A549 treated with Hydrocortisone at 1 μM for 4 hours (cell line): ENCODE data around the gene ZDHHC24. TPM values are rescaled to one million over a fixed set of nuclear protein-coding genes. Genes with fewer than 3 reads are reported as not detected.

Source experiments
- total RNA-seq: library from RNA; stranded (reverse); fragments of 200-300 nt; extraction: Qiagen RNA extraction; gene quantifications from 5 replicates; pipeline ENCODE4 v1.2.3, GENCODE V29; 2022

ZDHHC24 gene, protein sequence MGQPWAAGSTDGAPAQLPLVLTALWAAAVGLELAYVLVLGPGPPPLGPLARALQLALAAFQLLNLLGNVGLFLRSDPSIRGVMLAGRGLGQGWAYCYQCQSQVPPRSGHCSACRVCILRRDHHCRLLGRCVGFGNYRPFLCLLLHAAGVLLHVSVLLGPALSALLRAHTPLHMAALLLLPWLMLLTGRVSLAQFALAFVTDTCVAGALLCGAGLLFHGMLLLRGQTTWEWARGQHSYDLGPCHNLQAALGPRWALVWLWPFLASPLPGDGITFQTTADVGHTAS
- total RNA-seq: 8.3 to 15.0 TPM (median 12.4 TPM) in 5 replicates

DNA sequence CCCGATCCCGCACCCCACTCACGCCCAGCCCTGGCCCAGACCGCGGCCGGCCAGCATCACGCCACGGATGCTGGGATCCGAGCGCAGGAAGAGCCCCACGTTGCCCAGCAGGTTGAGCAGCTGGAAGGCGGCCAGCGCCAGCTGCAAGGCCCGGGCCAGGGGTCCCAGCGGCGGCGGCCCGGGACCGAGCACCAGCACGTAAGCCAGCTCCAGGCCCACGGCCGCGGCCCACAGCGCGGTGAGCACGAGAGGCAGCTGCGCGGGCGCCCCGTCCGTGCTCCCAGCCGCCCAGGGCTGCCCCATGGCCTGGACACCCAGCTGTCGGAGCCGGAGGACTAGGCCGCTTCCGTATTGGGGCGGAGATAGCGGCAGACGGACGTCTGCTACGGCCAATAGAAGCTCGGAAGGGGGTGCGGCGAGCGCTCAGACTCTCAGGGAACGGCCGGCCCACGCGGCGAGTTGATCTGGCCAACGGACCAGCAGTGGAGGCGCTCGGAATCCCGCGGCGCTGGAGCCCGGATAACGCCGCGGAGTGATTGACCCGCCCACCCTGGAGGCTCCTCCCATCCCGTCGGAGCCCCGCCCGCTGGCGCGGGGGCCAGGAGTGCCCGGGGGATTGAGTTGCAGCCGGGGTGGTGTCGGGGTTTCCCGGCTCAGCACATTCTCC is at the start of gene ZDHHC24:
Gene ZDHHC24 (minus strand): TSS at position 348 of the 667 bp plus-strand sequence. CDS start 45 bp downstream, at position 303.

DNA sequence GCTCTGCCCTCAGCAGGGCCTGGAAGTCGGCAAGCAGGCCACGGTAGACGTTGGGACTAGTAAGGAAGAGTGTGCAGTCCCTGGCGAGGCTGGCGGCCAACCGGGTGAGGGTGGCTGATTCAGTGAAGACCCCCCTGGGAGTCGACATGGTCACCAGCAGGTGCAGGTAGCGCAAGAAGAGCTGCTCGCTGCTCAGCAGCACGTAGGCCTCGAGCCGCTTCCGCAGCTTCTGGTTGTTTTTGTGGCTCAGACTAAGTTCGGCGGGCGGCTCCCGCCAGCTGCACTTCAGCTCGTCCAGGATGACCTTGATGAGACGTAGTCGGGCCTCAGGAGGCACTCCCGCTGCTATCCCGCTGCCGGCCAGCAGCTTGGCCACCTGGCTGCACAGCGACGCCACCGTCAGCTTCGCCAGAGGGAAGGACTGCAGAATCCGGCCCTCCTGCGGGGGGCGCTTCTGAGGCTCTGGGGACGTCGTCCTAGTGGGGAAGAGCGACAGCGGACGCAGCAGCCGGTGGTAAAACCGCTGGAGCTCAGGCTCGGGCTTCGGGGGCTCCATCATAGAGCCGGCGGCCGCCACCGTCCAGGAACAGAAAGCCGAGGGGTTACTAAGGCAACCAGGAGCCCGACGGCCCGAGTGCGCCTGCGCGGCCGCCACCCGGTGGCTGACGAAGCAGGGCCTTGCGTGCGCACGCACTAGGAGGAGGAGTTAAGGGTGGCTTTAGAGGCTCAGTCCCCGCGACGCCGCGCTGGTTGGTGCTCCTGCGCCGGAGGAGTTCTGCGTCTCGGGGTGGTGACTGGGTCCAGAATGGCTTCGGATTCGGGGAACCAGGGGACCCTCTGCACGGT is 46.8 kb upstream of the ZDHHC24 start, which contains the start of the genes CCDC87 and CCS:
Gene CCDC87 (minus strand): TSS at position 607 of the 846 bp plus-strand sequence. CDS start 48 bp downstream, at position 559.
Gene CCS (plus strand): TSS at position 729 of the 846 bp plus-strand sequence. CDS start 77 bp downstream, at position 806.

DNA sequence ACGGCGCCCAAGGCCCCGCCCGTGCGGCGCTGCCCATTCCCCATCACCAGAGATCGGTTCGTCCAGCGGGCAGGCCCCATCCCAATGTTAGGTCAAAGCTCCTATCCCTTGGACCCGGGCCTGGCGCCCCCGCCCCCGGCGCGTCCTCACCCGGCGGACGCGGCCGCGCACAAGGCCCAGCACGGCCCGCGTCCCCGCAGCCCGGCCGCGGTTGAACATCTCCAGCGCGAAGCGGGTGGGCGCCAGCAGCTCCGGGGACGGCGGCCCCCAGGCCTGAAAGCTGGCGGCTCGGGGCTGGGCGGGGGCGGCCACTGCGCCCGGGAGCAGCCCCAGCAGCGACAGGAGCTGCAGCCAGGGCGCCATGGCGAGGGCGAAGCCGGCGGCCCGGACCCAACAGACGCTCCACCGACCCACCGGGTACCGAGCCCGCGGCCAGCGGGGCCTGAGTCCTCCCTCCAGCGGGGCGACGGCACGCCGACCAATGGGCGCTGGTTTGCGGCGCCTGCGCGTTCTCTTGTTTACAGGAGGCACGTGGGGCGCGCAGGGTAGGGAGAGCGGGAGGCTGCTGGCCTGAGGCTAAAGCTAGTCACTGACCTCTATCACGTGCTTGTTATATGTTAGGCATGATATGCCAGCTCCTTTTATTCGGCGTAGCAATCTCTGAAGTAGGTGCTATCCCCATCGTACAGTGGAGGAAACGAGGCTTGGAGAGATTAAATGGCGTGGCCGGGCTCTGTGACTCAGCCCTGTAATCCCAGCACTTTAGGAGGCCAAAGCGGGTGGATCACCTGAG is 22.5 kb upstream of the ZDHHC24 start, which contains the start of gene CTSF:
Gene CTSF (minus strand): TSS at position 483 of the 793 bp plus-strand sequence. CDS start 120 bp downstream, at position 363.

DNA sequence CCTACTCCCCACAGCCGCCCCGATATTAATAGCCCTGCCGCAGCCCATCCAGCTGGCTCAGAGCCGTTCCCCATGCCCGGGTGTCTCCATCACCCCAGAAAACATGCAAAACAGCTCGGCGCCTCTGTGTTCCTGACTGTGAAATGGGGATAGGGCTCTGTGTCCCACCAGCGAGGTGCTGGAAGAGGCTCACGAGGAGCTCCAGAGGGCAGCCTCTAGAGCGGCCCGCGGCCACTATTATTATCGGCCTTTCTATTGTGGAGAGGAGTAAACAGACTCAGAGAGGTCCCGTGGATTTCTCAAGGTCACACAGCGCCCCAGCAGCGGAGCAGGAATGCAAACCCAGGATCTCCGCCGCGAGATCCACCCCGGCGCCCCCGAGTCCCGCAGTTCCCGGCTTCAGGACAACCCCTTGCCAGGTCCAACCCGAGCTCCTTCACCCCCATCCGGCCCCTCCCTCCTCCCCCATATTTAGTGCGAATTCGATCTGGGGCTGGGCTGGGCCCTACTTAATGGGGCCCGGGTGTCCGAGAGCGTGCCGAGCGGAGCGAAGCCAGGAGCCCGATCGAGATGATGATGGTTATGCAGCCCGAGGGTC is 619 bp upstream of the ZDHHC24 start, which contains the start of gene ACTN3:
Gene ACTN3 (plus strand): TSS at position 536 of the 598 bp plus-strand sequence. CDS start 35 bp downstream, at position 571.

DNA sequence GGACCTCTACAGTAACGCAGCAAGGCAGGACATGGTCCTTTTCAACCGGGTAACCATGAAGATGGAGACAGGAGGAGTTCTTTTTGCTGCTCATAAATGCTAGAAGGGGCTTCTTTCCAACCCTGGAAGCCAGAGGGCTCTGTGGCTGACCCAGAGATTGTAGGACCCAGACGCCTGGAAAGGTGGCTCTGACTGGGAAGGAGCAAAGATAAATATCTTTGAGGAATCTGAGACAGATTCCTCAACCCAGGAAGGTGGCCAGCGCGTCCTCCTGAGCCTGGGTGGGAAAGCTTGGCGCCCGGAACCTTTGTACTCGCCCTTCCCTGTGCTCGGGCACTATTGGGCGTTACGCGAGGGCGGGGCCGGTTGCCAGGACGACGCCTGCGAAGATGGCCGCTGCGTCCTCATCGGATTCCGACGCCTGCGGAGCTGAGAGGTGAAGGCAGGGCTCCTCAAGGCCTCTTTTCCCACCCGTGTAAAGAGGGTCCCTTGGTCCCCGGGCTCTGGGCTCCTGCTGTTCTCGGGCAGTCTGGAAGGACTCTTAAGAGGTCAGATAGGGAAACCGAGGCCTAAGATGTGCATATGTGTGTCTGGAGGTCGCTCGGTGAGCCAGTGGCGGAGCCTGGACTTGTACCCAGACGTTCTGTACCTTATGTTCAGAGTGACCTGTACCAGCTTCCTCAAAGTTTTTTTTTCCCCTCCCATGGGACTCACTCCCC is 35.4 kb downstream of the ZDHHC24 start, which contains the start of gene BBS1:
Gene BBS1 (plus strand): TSS at position 365 of the 719 bp plus-strand sequence. CDS start 25 bp downstream, at position 390.

DNA sequence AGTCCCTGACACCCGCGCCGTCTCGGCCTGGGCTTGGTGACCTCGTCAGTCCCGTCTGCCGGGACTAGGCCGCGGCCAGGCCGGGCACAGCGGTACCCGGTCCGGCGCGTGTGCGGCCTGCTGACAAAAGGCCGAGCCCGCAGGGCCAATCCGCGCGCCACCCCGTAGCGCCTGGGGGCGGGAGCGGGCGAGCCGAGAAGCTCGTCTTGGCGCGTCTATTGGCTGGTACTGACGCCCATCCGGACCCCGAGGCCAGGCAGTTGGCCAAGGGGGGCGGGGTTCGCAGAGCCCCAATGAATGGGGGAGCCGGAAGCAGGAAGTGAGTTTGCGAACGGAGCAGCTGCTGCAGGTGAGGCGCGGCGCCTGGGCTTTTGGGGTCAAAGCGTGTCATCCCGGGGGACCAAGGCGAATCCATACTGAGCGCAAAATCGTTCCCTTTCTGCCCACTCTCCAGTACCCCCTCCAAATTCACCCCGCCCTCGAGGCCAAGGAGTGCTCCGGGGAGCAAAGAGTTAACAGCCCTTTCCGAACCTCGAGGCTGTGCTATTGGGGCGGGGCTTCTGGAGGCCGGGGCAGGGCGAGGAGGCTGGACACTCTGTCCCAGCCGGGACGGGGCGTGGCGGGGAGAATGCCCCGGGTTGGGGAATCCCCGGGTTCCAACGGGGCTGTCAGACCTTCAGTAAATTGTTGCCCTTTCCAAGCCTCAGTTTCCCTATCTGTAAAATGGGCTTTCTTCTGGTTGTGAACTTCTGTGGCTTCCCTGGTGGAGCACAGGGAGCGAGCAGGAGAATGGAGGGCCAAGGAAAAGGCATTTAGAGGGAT is 65.5 kb downstream of the ZDHHC24 start, which contains the start of gene DPP3:
Gene DPP3 (plus strand): TSS at position 318 of the 822 bp plus-strand sequence. CDS start 1,767 bp downstream, outside the sequence.

Other genes starting within 250 kb of the ZDHHC24 start
- gene CD248, start 229.0 kb downstream of the ZDHHC24 start, total RNA-seq: 0.03 TPM in 1 of 5 replicates, not detected in the others
- 25.2 to 33.5 TPM (median 30.7 TPM) in 5 replicates for gene RIN1, start 209.6 kb downstream of the ZDHHC24 start, total RNA-seq
- gene BRMS1, start 200.9 kb downstream of the ZDHHC24 start, total RNA-seq: 76.7 to 97.6 TPM (median 84.2 TPM) in 5 replicates
- 14.8 to 17.1 TPM (median 16.8 TPM) in 5 replicates for gene B4GAT1, start 198.4 kb downstream of the ZDHHC24 start, total RNA-seq
- 5.8 to 8.6 TPM (median 8.0 TPM) in 5 replicates for gene SLC29A2, start 174.3 kb downstream of the ZDHHC24 start, total RNA-seq
- gene NPAS4, start 125.0 kb downstream of the ZDHHC24 start, total RNA-seq: 0.03 to 0.06 TPM in 2 of 5 replicates, not detected in the others
- gene MRPL11, start 107.2 kb downstream of the ZDHHC24 start, total RNA-seq: 82.1 to 122 TPM (median 112 TPM) in 5 replicates
- gene PELI3, start 79.1 kb downstream of the ZDHHC24 start, total RNA-seq: 4.3 to 5.3 TPM (median 4.7 TPM) in 5 replicates
- gene DPP3, start 65.6 kb downstream of the ZDHHC24 start, total RNA-seq: 51.1 to 65.5 TPM (median 52.4 TPM) in 5 replicates
- 9.5 to 10.9 TPM (median 9.7 TPM) in 5 replicates for gene BBS1, start 35.4 kb downstream of the ZDHHC24 start, total RNA-seq
- 0.06 TPM in 2 of 5 replicates, not detected in the others for gene ACTN3, start 855 bp upstream of the ZDHHC24 start, total RNA-seq
- gene CTSF, start 22.6 kb upstream of the ZDHHC24 start, total RNA-seq: 30.9 to 38.6 TPM (median 32.9 TPM) in 5 replicates
- 0.40 to 0.64 TPM (median 0.52 TPM) in 5 replicates for gene CCDC87, start 47.0 kb upstream of the ZDHHC24 start, total RNA-seq
- gene CCS, start 47.1 kb upstream of the ZDHHC24 start, total RNA-seq: 26.4 to 28.2 TPM (median 27.8 TPM) in 5 replicates
- gene RBM14, start 70.6 kb upstream of the ZDHHC24 start, total RNA-seq: 64.0 to 79.2 TPM (median 66.7 TPM) in 5 replicates
- 128 to 151 TPM (median 134 TPM) in 5 replicates for gene RBM4, start 92.7 kb upstream of the ZDHHC24 start, total RNA-seq
- gene RBM4B, start 131.8 kb upstream of the ZDHHC24 start, total RNA-seq: 16.7 to 20.7 TPM (median 19.2 TPM) in 5 replicates
- 11.2 to 15.1 TPM (median 11.4 TPM) in 5 replicates for gene SPTBN2, start 183.2 kb upstream of the ZDHHC24 start, total RNA-seq